IMR-90 (cell line): Measurements from ENCODE around the gene DHRS7. TPM values are rescaled to one million over a fixed set of nuclear protein-coding genes. Genes with fewer than 3 reads are reported as not detected.
"Not testable (repeated sequence)": the region's sequence is repeated elsewhere in the genome, so short reads cannot be mapped to it uniquely, and the experiment has no call there.

Source experiments
- ATAC-seq: fragments of 200-7000 bp; cut with Tn5 transposase; 2 replicates; pipeline ENCODE4 v1.9.1; 2020; ENCODE audit warnings: low read depth, mild to moderate bottlenecking, moderate library complexity
- BruUV-seq: library from RNA; stranded (reverse); fragments of 400-500 nt; replicated peaks from 2 replicates; lab custom pipeline; 2021; lab: Mats Ljungman, UMichigan
- CTCF ChIA-PET: fragments of 300-600 bp; formaldehyde crosslinking; extraction: SDS; loops from one replicate; lab custom pipeline; 2021; ENCODE audit warnings: antibody characterized with exemption; lab: Yijun Ruan, JAX
- POLR2A ChIA-PET: fragments of 300-600 bp; sonication (Branson Sonifier 250); formaldehyde crosslinking; loops from one replicate; lab custom pipeline; 2022; ENCODE audit warnings: antibody characterized with exemption; ENCODE audit not compliant: unreplicated experiment; lab: Charles Lee
- DNase-seq: peaks from one replicate; pipeline ENCODE4 v3.0.0; 2013
- H2AFZ ChIP-seq: replicated peaks from 2 replicates; pipeline ENCODE3; 2013; ENCODE audit warnings: low read length, mild to moderate bottlenecking; ENCODE audit not compliant: poor library complexity
- H2AK5ac ChIP-seq: 2 replicates; pipeline ENCODE4 v1.6.1; 2013; ENCODE audit warnings: low read depth, low read length, inconsistent platforms
- H2AK9ac ChIP-seq: replicated peaks from 2 replicates; pipeline ENCODE3; 2013; ENCODE audit warnings: mild to moderate bottlenecking, low read depth, low read length, moderate library complexity; ENCODE audit not compliant: poor library complexity
- H2BK120ac ChIP-seq: 2 replicates; pipeline ENCODE4 v1.6.1; 2013; ENCODE audit warnings: low read depth, low read length, inconsistent platforms
- H2BK15ac ChIP-seq: 3 replicates; pipeline ENCODE4 v1.6.1; 2013; ENCODE audit warnings: low read depth, low read length, inconsistent platforms
- H2BK20ac ChIP-seq: 2 replicates; pipeline ENCODE4 v1.6.1; 2013; ENCODE audit warnings: low read depth, mild to moderate bottlenecking, inconsistent platforms, low read length, moderate library complexity
- H2BK5ac ChIP-seq: 2 replicates; pipeline ENCODE4 v1.6.1; 2013; ENCODE audit warnings: mild to moderate bottlenecking, low read depth, low read length, inconsistent platforms; ENCODE audit not compliant: poor library complexity, severe bottlenecking
- H3K14ac ChIP-seq: replicated peaks from 2 replicates; pipeline ENCODE4 v1.6.1; 2013; ENCODE audit warnings: low read depth, low read length, inconsistent platforms
- H3K18ac ChIP-seq: 2 replicates; pipeline ENCODE4 v1.6.1; 2013; ENCODE audit warnings: low read depth, low read length, control low read depth
- H3K23ac ChIP-seq: 2 replicates; pipeline ENCODE4 v1.6.1; 2013; ENCODE audit warnings: low read depth, low read length, inconsistent platforms
- H3K27ac ChIP-seq: 2 replicates; pipeline ENCODE4 v1.5.1; 2013; ENCODE audit warnings: mild to moderate bottlenecking, control low read depth, low read length; ENCODE audit not compliant: insufficient read depth
- H3K27me3 ChIP-seq: 2 replicates; pipeline ENCODE4 v1.6.1; 2013; ENCODE audit warnings: low read length; ENCODE audit not compliant: control insufficient read depth, insufficient read depth
- H3K36me3 ChIP-seq: 2 replicates; pipeline ENCODE4 v1.6.1; 2013; ENCODE audit warnings: low read length, mixed read lengths; ENCODE audit not compliant: control insufficient read depth, insufficient read depth
- H3K4ac ChIP-seq: 2 replicates; pipeline ENCODE4 v1.6.1; 2013; ENCODE audit warnings: low read depth, low read length, inconsistent platforms
- H3K4me1 ChIP-seq: 2 replicates; pipeline ENCODE4 v1.6.1; 2013; ENCODE audit warnings: low read length, mixed read lengths; ENCODE audit not compliant: control insufficient read depth, insufficient read depth
- H3K4me2 ChIP-seq: 2 replicates; pipeline ENCODE4 v1.6.1; 2013; ENCODE audit warnings: low read depth, mild to moderate bottlenecking, control low read depth, low read length, moderate library complexity
- H3K4me3 ChIP-seq: 2 replicates; pipeline ENCODE4 v1.5.1; 2013; ENCODE audit warnings: low read depth, mild to moderate bottlenecking, control low read depth, low read length, moderate library complexity; ENCODE audit not compliant: insufficient read depth
- H3K56ac ChIP-seq: 2 replicates; pipeline ENCODE4 v1.6.1; 2013; ENCODE audit warnings: low read length, inconsistent platforms; ENCODE audit not compliant: insufficient read depth; ENCODE audit errors: extremely low read depth
- H3K79me1 ChIP-seq, 2 experiments: 2 replicates each; pipeline ENCODE4 v1.6.1; 2013; ENCODE audit warnings: low read length in 2 of 2, inconsistent platforms in 1 of 2, low read depth in 1 of 2
- H3K9ac ChIP-seq: 2 replicates; pipeline ENCODE4 v1.6.1; 2013; ENCODE audit warnings: low read depth, low read length, control low read depth
- H3K9me1 ChIP-seq: 2 replicates; pipeline ENCODE4 v1.6.1; 2013; ENCODE audit warnings: low read length, inconsistent platforms; ENCODE audit not compliant: insufficient read depth
- H3K9me3 ChIP-seq: 2 replicates; pipeline ENCODE4 v1.6.1; 2013; ENCODE audit warnings: low read length; ENCODE audit not compliant: control insufficient read depth, insufficient read depth
- H4K20me1 ChIP-seq: 2 replicates; pipeline ENCODE4 v1.6.1; 2013; ENCODE audit warnings: low read length, inconsistent platforms; ENCODE audit not compliant: insufficient read depth
- H4K5ac ChIP-seq: 2 replicates; pipeline ENCODE4 v1.6.1; 2013; ENCODE audit warnings: mild to moderate bottlenecking, low read depth, low read length, control low read depth
- H4K8ac ChIP-seq, 2 experiments: 2 replicates each; pipeline ENCODE4 v1.6.1; 2013; ENCODE audit warnings: low read depth in 2 of 2, low read length in 2 of 2, control low read depth in 1 of 2, inconsistent platforms in 1 of 2
- H4K91ac ChIP-seq: 2 replicates; pipeline ENCODE4 v1.6.1; 2013; ENCODE audit warnings: low read depth, low read length, inconsistent platforms; ENCODE audit not compliant: insufficient read depth
- WGBS, 2 experiments: methylation state at CpG; one replicate each; pipeline versions ENCODE4 v1.1.5 to v1.1.7; 2013; ENCODE audit warnings: missing lambda C conversion rate in 2 of 2; ENCODE audit not compliant: insufficient read length in 1 of 2; ENCODE audit errors: extremely low coverage in 2 of 2; 5-methylcytosine and 5-hydroxymethylcytosine counted together
- dilution Hi-C: fragments of 300-500 bp; cut with HindIII; formaldehyde crosslinking; loops from one replicate; pipeline ENCODE4 v1.14.3; 2018; ENCODE audit warnings: low sequenced_read_pairs; ENCODE audit not compliant: unreplicated experiment
- in situ Hi-C: fragments of 300-500 bp; cut with MboI; formaldehyde crosslinking; loops from 3 replicates; pipeline ENCODE4 v1.14.3; 2019; ENCODE audit warnings: low sequenced_read_pairs, inconsistent platforms, mixed read lengths
- intact Hi-C: fragments of 100-400 bp; cut with micrococcal nuclease; formaldehyde crosslinking; loops from 2 replicates; pipeline ENCODE4 v1.10.0; 2022
- polyA plus RNA-seq, 3 experiments: library from polyadenylated mRNA; depleted of rRNA; stranded (reverse); fragments of >200 nt; gene quantifications; 2 replicates each; pipeline ENCODE4 v1.2.3, GENCODE V29; 2012; ENCODE audit warnings: low replicate concordance in 1 of 3
- total RNA-seq: library from RNA; depleted of rRNA; stranded (reverse); fragments of >200 nt; gene quantifications from 2 replicates; pipeline ENCODE4 v1.2.3, GENCODE V29; 2012

The DHRS7 gene
- total and polyA plus RNA-seq, 2 of the 4 experiments (the other 2 are of a cell fraction): 30.3 to 50.2 TPM

- H3K23ac ChIP-seq, H3K56ac ChIP-seq, H2BK20ac ChIP-seq, H2AFZ ChIP-seq, H3K14ac ChIP-seq, H3K27ac ChIP-seq, ATAC-seq, H3K27me3 ChIP-seq, H3K4me3 ChIP-seq, H2AK5ac ChIP-seq, H3K4ac ChIP-seq, H2BK5ac ChIP-seq, H3K9me1 ChIP-seq, H3K9ac ChIP-seq, H3K18ac ChIP-seq, H4K8ac ChIP-seq, DNase-seq, H3K9me3 ChIP-seq, H4K5ac ChIP-seq, H3K4me2 ChIP-seq, H3K4me1 ChIP-seq, H2AK9ac ChIP-seq, H2BK120ac ChIP-seq, dilution Hi-C loops, BruUV-seq, CTCF ChIA-PET, H4K91ac ChIP-seq, H2BK15ac ChIP-seq, H3K36me3 ChIP-seq: not testable (repeated sequence)
- intact Hi-C loops (loop anchor here (10.0 kb wide), 1 partner anchor 135 kb away; no protein-coding TSS in a partner anchor), in situ Hi-C loops (loop anchor here (25.0 kb wide), 1 partner anchor 613 kb away; the partner anchor contains the start of genes JKAMP and L3HYPDH)
- Histone ChIP-seq H4K20me1 (peaks cover 27% of the 10 kb centered on the region; the same call in 1 of the 2 replicates), H3K79me1 (peaks cover 11 to 40% of the 10 kb centered on the region in 2 experiments)
- 80% methylated on average over 1 of the region's 7 CpGs; no CpG with 5 or more reads in 1 of the 2 experiments for WGBS, 2 experiments
- POLR2A ChIA-PET: interaction anchor here (0.6 kb wide), 1 partner anchor 1457 kb away, joined by 4 read pairs; no protein-coding TSS in a partner anchor
These were observed 65.3 kb downstream of the DHRS7 start for GRCh38 chr14:60099855-60100254.
